Measurements from ENCODE around the gene GARS1. TPM values are rescaled to one million over a fixed set of nuclear protein-coding genes. Genes with fewer than 3 reads are reported as not detected.
A peak's percentile ranks its signal among the peaks of the same experiment; 100 is the strongest.

Gene GARS1
- total RNA-seq, 4 donors from 2014 or later, result 79.2 to 125 (median 97.3) TPM

GRCh38 chr7:30642789-30643188 is 48.1 kb downstream of the GARS1 start:
- H3K36me3 ChIP-seq, result peaks cover 0 to 13% (median 0%) of the 10 kb centered on the region in 3 donors
- peak overlapping the region in 3 of 4 donors; percentile 6 to 40 (median 18) for H3K4me3 ChIP-seq
- H3K9me3 ChIP-seq, result no peaks in the 10 kb centered on the region
- WGBS, 2 donors, result 82 to 86% methylated on average over 2 to 3 of the region's 4 CpGs
- DNase-seq, result no peak
- intact Hi-C loops (cut with DNase I), result no loop called here
- TF ChIP-seq, protein P1, sequence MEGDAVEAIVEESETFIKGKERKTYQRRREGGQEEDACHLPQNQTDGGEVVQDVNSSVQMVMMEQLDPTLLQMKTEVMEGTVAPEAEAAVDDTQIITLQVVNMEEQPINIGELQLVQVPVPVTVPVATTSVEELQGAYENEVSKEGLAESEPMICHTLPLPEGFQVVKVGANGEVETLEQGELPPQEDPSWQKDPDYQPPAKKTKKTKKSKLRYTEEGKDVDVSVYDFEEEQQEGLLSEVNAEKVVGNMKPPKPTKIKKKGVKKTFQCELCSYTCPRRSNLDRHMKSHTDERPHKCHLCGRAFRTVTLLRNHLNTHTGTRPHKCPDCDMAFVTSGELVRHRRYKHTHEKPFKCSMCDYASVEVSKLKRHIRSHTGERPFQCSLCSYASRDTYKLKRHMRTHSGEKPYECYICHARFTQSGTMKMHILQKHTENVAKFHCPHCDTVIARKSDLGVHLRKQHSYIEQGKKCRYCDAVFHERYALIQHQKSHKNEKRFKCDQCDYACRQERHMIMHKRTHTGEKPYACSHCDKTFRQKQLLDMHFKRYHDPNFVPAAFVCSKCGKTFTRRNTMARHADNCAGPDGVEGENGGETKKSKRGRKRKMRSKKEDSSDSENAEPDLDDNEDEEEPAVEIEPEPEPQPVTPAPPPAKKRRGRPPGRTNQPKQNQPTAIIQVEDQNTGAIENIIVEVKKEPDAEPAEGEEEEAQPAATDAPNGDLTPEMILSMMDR (IDR thresholded peaks at IDR 0.05), result no peak
- no peak for TF ChIP-seq POLR2A (IDR thresholded peaks at IDR 0.05)
- no peak overlapping the region for H3K27ac ChIP-seq
- H3K4me1 ChIP-seq, result peaks cover 0 to 6% (median 0%) of the 10 kb centered on the region in 3 donors
- no peaks in the 10 kb centered on the region for H3K27me3 ChIP-seq

GRCh38 chr7:30644286-30644955 is 49.7 kb downstream of the GARS1 start:
- DNase-seq, result no peak
- Histone ChIP-seq H3K36me3 (peaks cover 0 to 13% (median 0%) of the 10 kb centered on the region in 3 donors), H3K4me1 (peaks cover 0 to 6% (median 0%) of the 10 kb centered on the region in 3 donors), H3K27ac (no peak overlapping the region), H3K9me3 (no peaks in the 10 kb centered on the region), H3K4me3 (no peak overlapping the region), H3K27me3 (no peaks in the 10 kb centered on the region)
- intact Hi-C loops (cut with DNase I), result no loop called here
- TF ChIP-seq POLR2A (IDR thresholded peaks at IDR 0.05), result no peak
- TF ChIP-seq, protein P1 (IDR thresholded peaks at IDR 0.05), result no peak
- WGBS, 2 donors, result 86 to 91% methylated on average over 4 of the region's 4 CpGs

DNA sequence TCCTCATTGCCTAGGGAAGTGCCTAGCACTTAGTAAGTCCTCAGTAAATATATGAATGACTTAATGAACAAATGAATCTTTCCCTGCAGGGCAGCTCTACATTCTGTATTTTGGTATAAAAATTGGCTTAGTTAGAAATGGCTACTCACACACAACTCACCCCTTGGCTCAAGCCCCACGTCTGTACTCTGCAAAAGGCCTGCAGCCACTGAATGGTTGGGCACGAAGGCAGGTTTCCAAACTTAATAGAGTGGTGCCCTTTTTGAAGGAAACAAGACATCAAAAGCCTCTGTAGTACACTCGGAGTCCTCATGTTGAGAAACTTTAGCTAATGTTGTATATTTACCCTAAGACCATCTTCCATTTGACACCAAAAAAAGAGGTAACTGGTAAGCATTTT is 51.0 kb downstream of the GARS1 start:
- Histone ChIP-seq H3K4me1 (peaks cover 0 to 6% (median 0%) of the 10 kb centered on the region in 3 donors), H3K27ac (no peak overlapping the region), H3K27me3 (no peaks in the 10 kb centered on the region), H3K36me3 (peaks cover 0 to 13% (median 0%) of the 10 kb centered on the region in 3 donors), H3K9me3 (no peaks in the 10 kb centered on the region), H3K4me3 (no peak overlapping the region)
- TF ChIP-seq, protein P1 (IDR thresholded peaks at IDR 0.05), result no peak
- no peak for TF ChIP-seq POLR2A (IDR thresholded peaks at IDR 0.05)
- intact Hi-C loops (cut with DNase I), result no loop called here
- WGBS, 2 donors, result 85 to 88% methylated on average over 3 of the region's 3 CpGs
- no peak for DNase-seq

DNA sequence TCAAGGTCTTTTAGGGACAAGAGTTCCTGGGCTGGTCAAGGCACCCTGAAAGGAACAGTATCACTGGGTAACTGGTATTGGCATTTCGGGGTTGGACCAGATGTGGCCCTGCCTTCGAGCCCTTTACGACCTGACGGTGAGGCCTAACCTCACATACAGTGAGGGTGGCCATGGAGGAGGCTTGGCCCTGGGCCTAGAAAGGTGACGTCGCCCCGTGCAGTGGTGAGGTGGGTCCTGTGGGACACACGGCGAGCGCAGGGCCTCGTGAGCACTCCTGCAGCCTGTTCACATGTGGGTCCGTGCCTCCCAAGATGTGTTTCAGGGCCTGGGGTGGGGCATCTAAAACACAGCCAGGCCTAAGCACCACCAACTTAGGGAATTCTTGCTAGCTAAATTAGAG is 51.5 kb downstream of the GARS1 start:
- DNase-seq, result no peak
- 91 to 93% methylated on average over 10 to 11 of the region's 12 CpGs for WGBS, 2 donors

More for the DNA sequence above, 51.5 kb downstream of the GARS1 start:
- intact Hi-C loops (cut with DNase I), result no loop called here
- Histone ChIP-seq H3K27me3 (no peaks in the 10 kb centered on the region), H3K4me3 (no peak overlapping the region), H3K27ac (no peak overlapping the region), H3K36me3 (peaks cover 0 to 13% (median 0%) of the 10 kb centered on the region in 3 donors), H3K9me3 (no peaks in the 10 kb centered on the region), H3K4me1 (peaks cover 0 to 6% (median 0%) of the 10 kb centered on the region in 3 donors)
- TF ChIP-seq, protein P1 (IDR thresholded peaks at IDR 0.05), result no peak
- TF ChIP-seq POLR2A (IDR thresholded peaks at IDR 0.05), result no peak
